Ishikawa (cell line): ENCODE results near the gene DOCK6.

Experiments
- CEBPB ChIP-seq: IDR thresholded peaks from 2 replicates; pipeline ENCODE4 v1.6.1; 2012
- CREB1 ChIP-seq: IDR thresholded peaks from 2 replicates; pipeline ENCODE4 v1.6.1; 2012; ENCODE audit warnings: low read depth
- EGR1 ChIP-seq: IDR thresholded peaks from 2 replicates; pipeline ENCODE4 v1.6.1; 2012
- EP300 ChIP-seq: IDR thresholded peaks from 2 replicates; pipeline ENCODE4 v1.6.1; 2012; ENCODE audit warnings: borderline replicate concordance
- FOXM1 ChIP-seq: IDR thresholded peaks from 2 replicates; pipeline ENCODE4 v1.6.1; 2012; ENCODE audit warnings: low read depth, borderline replicate concordance
- MAX ChIP-seq: IDR thresholded peaks from 2 replicates; pipeline ENCODE4 v1.6.1; 2012
- NFIC ChIP-seq: IDR thresholded peaks from 2 replicates; pipeline ENCODE4 v1.6.1; 2012
- RAD21 ChIP-seq: IDR thresholded peaks from 2 replicates; pipeline ENCODE4 v1.6.1; 2012; ENCODE audit warnings: low read depth
- TAF1 ChIP-seq: IDR thresholded peaks from 2 replicates; pipeline ENCODE4 v1.6.1; 2012; ENCODE audit warnings: low read depth, mild to moderate bottlenecking
- TCF12 ChIP-seq: IDR thresholded peaks from 2 replicates; pipeline ENCODE4 v1.6.1; 2012; ENCODE audit warnings: low read depth
- TEAD4 ChIP-seq: IDR thresholded peaks from 2 replicates; pipeline ENCODE4 v1.6.1; 2012
- YY1 ChIP-seq: IDR thresholded peaks from 2 replicates; pipeline ENCODE4 v1.6.1; 2012; ENCODE audit warnings: low read depth
- ZBTB7A ChIP-seq: IDR thresholded peaks from 2 replicates; pipeline ENCODE4 v1.6.1; 2012; ENCODE audit warnings: low read depth
- TF ChIP-seq, protein P1 (sequence below): IDR thresholded peaks from 2 replicates; pipeline ENCODE4 v1.6.1; 2012
- TF ChIP-seq, protein P2 (sequence below): IDR thresholded peaks from 2 replicates; pipeline ENCODE4 v1.6.1; 2012; ENCODE audit warnings: low read depth, mild to moderate bottlenecking

Gene DOCK6

DNA sequence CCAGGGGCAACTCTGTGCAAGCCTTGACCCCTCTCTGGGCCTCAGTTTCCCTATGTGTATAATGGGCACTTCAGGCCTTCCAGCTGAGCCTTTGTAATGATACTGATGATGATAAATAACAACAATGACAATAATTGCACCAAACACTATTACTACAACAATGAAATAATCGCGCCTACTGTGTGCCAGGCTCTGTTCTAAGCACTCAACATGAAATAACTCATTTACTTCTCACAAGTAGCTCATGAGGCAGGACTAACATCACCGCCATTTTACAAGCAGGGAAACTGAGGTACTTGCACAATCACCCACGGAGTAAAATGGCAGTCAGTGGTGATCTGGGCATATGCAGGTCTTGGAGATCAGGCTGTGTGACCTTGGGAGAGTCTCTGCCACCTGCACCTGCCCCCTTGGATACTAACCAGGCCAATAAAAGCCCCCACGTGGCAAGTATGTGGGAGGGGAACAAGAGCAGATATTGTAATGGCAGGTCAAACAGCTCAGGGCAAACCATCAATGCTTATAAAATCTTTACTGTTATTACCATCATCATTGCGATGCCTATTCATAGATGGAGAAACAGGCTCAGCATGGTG, 23.4 kb downstream of the DOCK6 start:
- TF ChIP-seq NFIC (no peak), EP300 (no peak), MAX (no peak), EGR1 (no peak), YY1 (no peak), CREB1 (no peak), FOXM1 (no peak)

- TF ChIP-seq TCF12 (no peak), YY1 (no peak)
These were observed 24.3 kb downstream of the DOCK6 start for GRCh38 chr19:11238041-11238440.

DNA sequence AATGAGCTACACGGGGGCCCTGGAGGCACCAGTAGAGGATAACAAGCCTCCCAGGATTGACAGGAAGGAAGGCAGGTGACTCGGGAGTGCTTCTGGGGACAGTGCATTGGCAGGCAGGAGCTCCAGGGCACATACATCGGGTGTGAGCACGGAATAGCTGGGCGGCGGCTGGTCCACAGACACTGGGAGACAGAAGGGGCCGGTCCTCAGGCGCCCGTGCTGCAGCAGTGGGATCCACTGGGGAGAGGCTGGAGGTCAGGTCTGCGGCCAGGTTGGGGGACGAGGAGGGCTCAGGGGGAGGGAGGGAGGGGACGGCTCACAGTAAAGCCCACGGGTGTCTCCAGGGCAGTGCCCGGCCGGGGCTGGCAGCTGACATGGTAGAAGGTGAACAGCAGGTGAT, 25.0 kb downstream of the DOCK6 start:
- TF ChIP-seq NFIC (no peak), CREB1 (no peak), TAF1 (no peak)

- TF ChIP-seq FOXM1 (no peak), ZBTB7A (no peak)
These were observed 25.7 kb downstream of the DOCK6 start for GRCh38 chr19:11236324-11237301.

DNA sequence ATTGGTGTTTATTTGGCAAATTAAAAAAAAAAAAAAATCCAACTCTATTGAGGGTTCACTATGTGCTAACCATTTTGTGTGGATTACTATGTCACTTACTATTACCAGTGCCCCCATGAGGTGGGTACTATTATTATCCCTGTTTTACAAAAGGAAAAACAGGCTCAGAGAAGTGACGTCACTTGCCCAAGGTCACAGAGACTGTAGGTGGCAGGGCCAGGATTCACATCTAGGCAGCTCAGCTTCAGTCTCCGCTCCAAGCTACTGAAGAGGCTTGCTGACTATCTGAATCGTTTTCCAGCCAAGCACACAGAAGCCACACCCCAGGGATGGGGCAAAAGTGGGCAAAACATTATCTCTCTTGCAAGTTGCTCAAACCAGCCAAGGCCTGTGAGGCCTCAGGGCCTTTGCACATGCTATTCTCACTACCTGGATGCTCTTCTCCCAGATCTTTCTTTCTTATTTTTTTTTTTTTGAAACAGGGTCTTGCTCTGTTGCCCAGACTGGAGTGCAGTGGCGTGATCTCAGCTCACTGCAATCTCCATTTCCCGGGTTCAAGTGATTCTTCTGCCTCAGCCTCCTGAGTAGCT, 27.7 kb downstream of the DOCK6 start:
- TF ChIP-seq EP300: no peak
- TF ChIP-seq TAF1: no peak
- TF ChIP-seq, protein P1, sequence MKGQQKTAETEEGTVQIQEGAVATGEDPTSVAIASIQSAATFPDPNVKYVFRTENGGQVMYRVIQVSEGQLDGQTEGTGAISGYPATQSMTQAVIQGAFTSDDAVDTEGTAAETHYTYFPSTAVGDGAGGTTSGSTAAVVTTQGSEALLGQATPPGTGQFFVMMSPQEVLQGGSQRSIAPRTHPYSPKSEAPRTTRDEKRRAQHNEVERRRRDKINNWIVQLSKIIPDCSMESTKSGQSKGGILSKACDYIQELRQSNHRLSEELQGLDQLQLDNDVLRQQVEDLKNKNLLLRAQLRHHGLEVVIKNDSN: no peak
- TF ChIP-seq FOXM1: no peak
- TF ChIP-seq NFIC: no peak
- no peak for TF ChIP-seq RAD21
- TF ChIP-seq ZBTB7A: no peak
- no peak for TF ChIP-seq MAX
- TF ChIP-seq, protein P2, sequence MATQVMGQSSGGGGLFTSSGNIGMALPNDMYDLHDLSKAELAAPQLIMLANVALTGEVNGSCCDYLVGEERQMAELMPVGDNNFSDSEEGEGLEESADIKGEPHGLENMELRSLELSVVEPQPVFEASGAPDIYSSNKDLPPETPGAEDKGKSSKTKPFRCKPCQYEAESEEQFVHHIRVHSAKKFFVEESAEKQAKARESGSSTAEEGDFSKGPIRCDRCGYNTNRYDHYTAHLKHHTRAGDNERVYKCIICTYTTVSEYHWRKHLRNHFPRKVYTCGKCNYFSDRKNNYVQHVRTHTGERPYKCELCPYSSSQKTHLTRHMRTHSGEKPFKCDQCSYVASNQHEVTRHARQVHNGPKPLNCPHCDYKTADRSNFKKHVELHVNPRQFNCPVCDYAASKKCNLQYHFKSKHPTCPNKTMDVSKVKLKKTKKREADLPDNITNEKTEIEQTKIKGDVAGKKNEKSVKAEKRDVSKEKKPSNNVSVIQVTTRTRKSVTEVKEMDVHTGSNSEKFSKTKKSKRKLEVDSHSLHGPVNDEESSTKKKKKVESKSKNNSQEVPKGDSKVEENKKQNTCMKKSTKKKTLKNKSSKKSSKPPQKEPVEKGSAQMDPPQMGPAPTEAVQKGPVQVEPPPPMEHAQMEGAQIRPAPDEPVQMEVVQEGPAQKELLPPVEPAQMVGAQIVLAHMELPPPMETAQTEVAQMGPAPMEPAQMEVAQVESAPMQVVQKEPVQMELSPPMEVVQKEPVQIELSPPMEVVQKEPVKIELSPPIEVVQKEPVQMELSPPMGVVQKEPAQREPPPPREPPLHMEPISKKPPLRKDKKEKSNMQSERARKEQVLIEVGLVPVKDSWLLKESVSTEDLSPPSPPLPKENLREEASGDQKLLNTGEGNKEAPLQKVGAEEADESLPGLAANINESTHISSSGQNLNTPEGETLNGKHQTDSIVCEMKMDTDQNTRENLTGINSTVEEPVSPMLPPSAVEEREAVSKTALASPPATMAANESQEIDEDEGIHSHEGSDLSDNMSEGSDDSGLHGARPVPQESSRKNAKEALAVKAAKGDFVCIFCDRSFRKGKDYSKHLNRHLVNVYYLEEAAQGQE: no peak
- no peak for TF ChIP-seq EGR1
- TF ChIP-seq TEAD4: no peak
- TF ChIP-seq YY1: no peak
- TF ChIP-seq TCF12: no peak
- TF ChIP-seq CREB1: no peak
- no peak for TF ChIP-seq CEBPB

- no peak for TF ChIP-seq TCF12
- TF ChIP-seq MAX: no peak
- TF ChIP-seq EGR1: no peak
- no peak for TF ChIP-seq EP300
- no peak for TF ChIP-seq ZBTB7A
- TF ChIP-seq NFIC: no peak
- TF ChIP-seq, protein P2: no peak
- TF ChIP-seq, protein P1: no peak
- no peak for TF ChIP-seq CEBPB
- no peak for TF ChIP-seq RAD21
These were observed 29.3 kb downstream of the DOCK6 start for GRCh38 chr19:11233073-11233472.
